Kidney glomerular epithelial cell (primary cell): ENCODE data around the gene ATP6V1C2.
"Not testable (repeated sequence)": the region's sequence is repeated elsewhere in the genome, so short reads cannot be mapped to it uniquely, and the experiment has no call there.

Source experiments
- DNase-seq: peaks from one replicate; lab custom pipeline; 2025; lab: John Stamatoyannopoulos, UW

Gene ATP6V1C2

GRCh38 chr2:10813163-10814138 lies 92.0 kb downstream of the ATP6V1C2 start:
- not testable (repeated sequence) for DNase-seq

- DNase-seq, result no peak
These were observed 92.7 kb downstream of the ATP6V1C2 start for GRCh38 chr2:10814142-10814541.

- no peak for DNase-seq
These were observed 93.3 kb downstream of the ATP6V1C2 start for GRCh38 chr2:10814571-10815331.

- no peak for DNase-seq
These were observed 96.0 kb downstream of the ATP6V1C2 start for GRCh38 chr2:10817413-10817812.

- not testable (repeated sequence) for DNase-seq
These were observed 96.9 kb downstream of the ATP6V1C2 start for GRCh38 chr2:10818305-10818704.

GRCh38 chr2:10818984-10819383 lies 97.6 kb downstream of the ATP6V1C2 start:
- DNase-seq, result no peak

GRCh38 chr2:10819714-10820314 lies 98.4 kb downstream of the ATP6V1C2 start:
- DNase-seq, result no peak

GRCh38 chr2:10820562-10820961 lies 99.1 kb downstream of the ATP6V1C2 start:
- no peak for DNase-seq

- DNase-seq, result no peak
These were observed 99.7 kb downstream of the ATP6V1C2 start for GRCh38 chr2:10820978-10821695.

GRCh38 chr2:10824191-10824590 lies 102.8 kb downstream of the ATP6V1C2 start:
- no peak for DNase-seq

GRCh38 chr2:10826026-10826425 lies 104.6 kb downstream of the ATP6V1C2 start:
- no peak for DNase-seq

GRCh38 chr2:10826625-10827024 lies 105.2 kb downstream of the ATP6V1C2 start:
- DNase-seq, result no peak

- no peak for DNase-seq
These were observed 106.9 kb downstream of the ATP6V1C2 start for GRCh38 chr2:10828346-10828745.

GRCh38 chr2:10829299-10829698 lies 107.9 kb downstream of the ATP6V1C2 start:
- no peak for DNase-seq

GRCh38 chr2:10830203-10830602 lies 108.8 kb downstream of the ATP6V1C2 start:
- DNase-seq, result no peak

- DNase-seq, result no peak
These were observed 109.4 kb downstream of the ATP6V1C2 start for GRCh38 chr2:10830641-10831399.

- DNase-seq, result no peak
These were observed 110.1 kb downstream of the ATP6V1C2 start for GRCh38 chr2:10831400-10831985.

GRCh38 chr2:10832203-10832936 lies 110.9 kb downstream of the ATP6V1C2 start:
- DNase-seq, result peak; percentile 51

GRCh38 chr2:10833021-10833420 lies 111.6 kb downstream of the ATP6V1C2 start:
- no peak for DNase-seq

- DNase-seq, result no peak
These were observed 112.7 kb downstream of the ATP6V1C2 start for GRCh38 chr2:10834068-10834655.
